Measurements from ENCODE around the gene ZNF845. TPM values are rescaled to one million over a fixed set of nuclear protein-coding genes. Genes with fewer than 3 reads are reported as not detected.
"Not testable (repeated sequence)": the region's sequence is repeated elsewhere in the genome, so short reads cannot be mapped to it uniquely, and the experiment has no call there.

Gene ZNF845
- total RNA-seq: 9.2 TPM

GRCh38 chr19:53333463-53334449, at the start of gene ZNF845:
Gene ZNF845 (plus strand): TSS chr19:53333749. CDS start chr19:53341308, 7,559 bp downstream.
- peak; percentile 97 for DNase-seq (ENCODE audit: low spot score)

- no peak for DNase-seq (ENCODE audit: low spot score)
Measured at GRCh38 chr19:53285087-53285486, 48.5 kb upstream of the ZNF845 start.

GRCh38 chr19:53290758-53291549, 42.6 kb upstream of the ZNF845 start:
- no peak for DNase-seq (ENCODE audit: low spot score)

GRCh38 chr19:53294786-53295441, 38.6 kb upstream of the ZNF845 start:
- DNase-seq (ENCODE audit: low spot score): no peak

GRCh38 chr19:53301341-53301740, 32.2 kb upstream of the ZNF845 start:
- DNase-seq (ENCODE audit: low spot score): not testable (repeated sequence)

GRCh38 chr19:53308339-53308811, 25.2 kb upstream of the ZNF845 start:
- DNase-seq (ENCODE audit: low spot score): no peak

- DNase-seq (ENCODE audit: low spot score): no peak
Measured at GRCh38 chr19:53311044-53311443, 22.5 kb upstream of the ZNF845 start.

GRCh38 chr19:53311897-53312296, 21.7 kb upstream of the ZNF845 start:
- no peak for DNase-seq (ENCODE audit: low spot score)

GRCh38 chr19:53328967-53329366, 4.6 kb upstream of the ZNF845 start:
- peak; percentile 61 for DNase-seq (ENCODE audit: low spot score)

GRCh38 chr19:53332484-53332883, 1.1 kb upstream of the ZNF845 start:
- DNase-seq (ENCODE audit: low spot score): no peak

- no peak for DNase-seq (ENCODE audit: low spot score)
Measured at GRCh38 chr19:53333066-53333462, 485 bp upstream of the ZNF845 start.

GRCh38 chr19:53344403-53344802, 10.9 kb downstream of the ZNF845 start:
- not testable (repeated sequence) for DNase-seq (ENCODE audit: low spot score)

- DNase-seq (ENCODE audit: low spot score): no peak
Measured at GRCh38 chr19:53355739-53356138, 22.2 kb downstream of the ZNF845 start.

GRCh38 chr19:53357821-53358581, 24.5 kb downstream of the ZNF845 start:
- no peak for DNase-seq (ENCODE audit: low spot score)

- DNase-seq (ENCODE audit: low spot score): not testable (repeated sequence)
Measured at GRCh38 chr19:53360056-53360455, 26.5 kb downstream of the ZNF845 start.

- peak; percentile 95 for DNase-seq (ENCODE audit: low spot score)
Measured at GRCh38 chr19:53365134-53365898, 31.8 kb downstream of the ZNF845 start, which contains the start of gene ZNF525. Gene ZNF525 (plus strand): TSS chr19:53365705. CDS start chr19:53372282, 6,577 bp downstream.

GRCh38 chr19:53365899-53366493, 32.4 kb downstream of the ZNF845 start:
- no peak for DNase-seq (ENCODE audit: low spot score)

- DNase-seq (ENCODE audit: low spot score): no peak
Measured at GRCh38 chr19:53372196-53372595, 38.6 kb downstream of the ZNF845 start.

GRCh38 chr19:53374288-53374687, 40.7 kb downstream of the ZNF845 start:
- no peak for DNase-seq (ENCODE audit: low spot score)

GRCh38 chr19:53374743-53375142, 41.2 kb downstream of the ZNF845 start:
- DNase-seq (ENCODE audit: low spot score): no peak

Measured in ureter (tissue), 1 donor.